ENCODE results near the gene MSMO1.

Gene MSMO1

DNA sequence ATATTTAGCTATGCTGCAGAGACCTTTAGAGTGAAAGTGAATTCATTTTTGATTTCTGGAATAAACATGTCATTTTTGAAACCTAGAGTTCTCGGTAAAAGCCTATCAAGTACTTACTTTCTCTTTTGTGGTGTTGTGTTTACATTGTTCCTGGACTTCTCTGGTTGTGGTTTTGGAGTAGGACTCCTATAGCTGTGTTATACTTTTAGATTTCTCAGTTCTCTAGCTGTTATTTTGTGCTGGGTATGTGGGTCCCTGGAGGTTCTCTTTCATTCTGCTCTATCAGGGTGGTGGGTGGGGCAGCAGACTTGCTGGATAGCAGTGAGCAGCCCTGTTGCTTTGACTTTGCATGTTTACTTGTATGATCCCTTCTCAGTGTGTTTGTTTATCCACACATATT is 25.6 kb upstream of the MSMO1 start:
- in situ Hi-C loops (cut with MboI; ENCODE audit: low sequenced_read_pairs) = no loop called here
- Histone ChIP-seq H3K9me3 (no peaks in the 10 kb centered on the region), H3K36me3 (replicated peaks) (no peaks in the 10 kb centered on the region; the same call in 1 of the 2 replicates), H3K27me3 (ENCODE audit: low read depth) (no peaks in the 10 kb centered on the region), H3K4me3 (no peak overlapping the region), H3K4me1 (no peaks in the 10 kb centered on the region)
- no peak for DNase-seq (ENCODE audit: low spot score in 2 of 2)

DNA sequence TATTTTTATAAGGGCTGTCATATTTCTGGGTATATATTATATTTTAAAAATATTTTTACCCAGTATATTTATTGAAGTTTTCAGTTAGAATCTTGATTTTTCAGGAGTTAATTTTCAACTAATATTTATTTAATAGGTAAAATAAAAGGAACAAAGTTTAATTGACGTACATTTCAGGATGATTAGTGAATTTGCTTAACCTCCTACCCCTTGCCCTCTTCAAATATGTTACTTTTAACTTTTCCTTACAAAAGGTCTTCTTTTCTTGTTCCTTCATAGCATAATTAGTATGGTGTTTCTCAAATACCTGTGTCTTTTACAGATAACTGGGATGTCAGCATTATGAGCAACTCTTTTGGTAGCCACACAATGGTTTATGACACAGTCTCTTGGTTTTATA is 24.8 kb upstream of the MSMO1 start:
- in situ Hi-C loops (cut with MboI; ENCODE audit: low sequenced_read_pairs) = no loop called here
- Histone ChIP-seq H3K4me1 (no peaks in the 10 kb centered on the region), H3K9me3 (no peaks in the 10 kb centered on the region), H3K4me3 (no peak overlapping the region), H3K27me3 (ENCODE audit: low read depth) (no peaks in the 10 kb centered on the region), H3K36me3 (replicated peaks) (no peaks in the 10 kb centered on the region; the same call in 1 of the 2 replicates)
- no peak for DNase-seq (ENCODE audit: low spot score in 2 of 2)

DNA sequence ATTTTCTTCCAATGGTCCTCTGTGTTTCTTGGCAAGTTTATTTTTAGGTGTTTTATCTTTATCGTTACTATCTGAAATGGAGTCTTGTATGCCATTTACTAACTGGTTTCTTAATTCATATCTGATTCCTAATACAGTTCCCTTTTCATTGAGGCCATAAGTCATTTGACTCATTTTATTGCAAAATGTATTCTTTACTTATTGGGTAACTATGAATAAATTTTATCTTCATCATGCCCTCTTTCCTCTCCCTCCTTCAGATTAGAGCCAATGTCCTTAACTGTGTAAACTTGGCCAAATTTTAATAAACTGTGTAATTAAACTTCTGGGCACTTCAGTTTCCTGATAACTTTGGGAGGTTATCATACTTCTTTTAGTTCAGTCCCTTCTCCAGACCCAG is 19.3 kb upstream of the MSMO1 start:
- no peak for DNase-seq (ENCODE audit: low spot score in 2 of 2)
- Histone ChIP-seq H3K9me3 (no peaks in the 10 kb centered on the region), H3K4me3 (no peak overlapping the region), H3K4me1 (no peaks in the 10 kb centered on the region), H3K27me3 (ENCODE audit: low read depth) (no peaks in the 10 kb centered on the region), H3K36me3 (replicated peaks) (no peaks in the 10 kb centered on the region; the same call in 1 of the 2 replicates)
- in situ Hi-C loops (cut with MboI; ENCODE audit: low sequenced_read_pairs) = no loop called here

DNA sequence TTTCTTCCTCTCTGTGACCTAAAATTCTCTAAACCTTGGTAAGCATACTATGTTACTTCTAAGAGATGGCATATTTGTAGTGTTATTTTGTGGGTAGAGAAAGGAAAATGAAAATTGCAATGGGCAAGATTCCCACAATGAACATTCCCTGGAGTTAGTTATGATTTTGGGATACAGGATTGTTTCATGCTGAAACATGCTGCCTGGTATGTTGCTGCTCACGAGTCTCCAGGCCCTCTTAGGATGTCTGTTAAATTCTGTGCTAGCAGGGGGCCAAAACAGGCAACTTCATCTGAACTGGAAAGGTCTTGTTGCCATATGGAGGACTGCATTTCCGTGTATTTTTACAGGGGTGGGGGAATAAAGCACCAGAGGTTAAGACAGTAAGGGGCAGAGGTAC is 18.9 kb upstream of the MSMO1 start:
- H3K27me3 ChIP-seq (ENCODE audit: low read depth) = no peaks in the 10 kb centered on the region
- H3K4me3 ChIP-seq = no peak overlapping the region
- in situ Hi-C loops (cut with MboI; ENCODE audit: low sequenced_read_pairs) = no loop called here
- DNase-seq (ENCODE audit: low spot score in 2 of 2) = no peak
- no peaks in the 10 kb centered on the region for H3K9me3 ChIP-seq
- no peaks in the 10 kb centered on the region; the same call in 1 of the 2 replicates for H3K36me3 ChIP-seq (replicated peaks)
- H3K4me1 ChIP-seq = no peaks in the 10 kb centered on the region

DNA sequence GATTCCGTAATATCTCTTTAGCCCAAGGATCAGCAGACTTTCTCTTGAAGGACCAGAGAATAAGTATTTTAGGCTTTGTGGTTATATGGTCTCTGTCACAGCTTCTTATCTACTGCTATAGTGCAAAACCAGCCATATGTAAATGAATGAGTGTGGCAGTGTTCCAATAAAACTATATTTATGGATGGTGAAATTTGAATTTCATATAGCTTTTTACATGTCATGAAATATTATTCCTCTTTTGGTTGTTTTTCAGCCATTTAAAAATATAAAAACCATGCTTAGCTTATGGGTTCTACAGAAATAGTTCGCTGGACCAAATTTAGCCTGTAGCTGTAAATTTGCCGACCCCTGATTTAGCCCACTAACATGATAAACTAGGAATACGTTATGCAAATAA is 18.0 kb upstream of the MSMO1 start:
- Histone ChIP-seq H3K36me3 (replicated peaks) (no peaks in the 10 kb centered on the region; the same call in 1 of the 2 replicates), H3K9me3 (no peaks in the 10 kb centered on the region), H3K27me3 (ENCODE audit: low read depth) (no peaks in the 10 kb centered on the region), H3K4me3 (no peak overlapping the region), H3K4me1 (no peaks in the 10 kb centered on the region)
- no peak for DNase-seq (ENCODE audit: low spot score in 2 of 2)
- in situ Hi-C loops (cut with MboI; ENCODE audit: low sequenced_read_pairs) = no loop called here

DNA sequence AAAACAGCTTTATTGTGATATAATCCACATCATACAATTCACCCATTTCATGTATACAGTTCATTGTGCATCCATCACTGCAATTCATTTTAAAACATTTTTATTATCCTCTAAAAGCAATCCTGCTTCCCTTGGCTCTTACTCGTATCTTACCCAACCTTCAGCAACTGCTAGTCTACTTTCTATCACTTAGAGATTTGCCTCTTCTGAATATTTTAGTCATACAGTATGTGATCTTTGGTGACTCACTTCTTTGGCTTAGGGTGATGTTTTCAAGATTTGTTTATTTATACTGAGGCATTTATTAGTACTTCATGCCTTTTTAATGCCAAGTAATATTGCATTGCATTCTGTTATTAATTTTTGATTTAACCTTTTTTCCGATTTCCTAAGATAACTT is 15.0 kb upstream of the MSMO1 start:
- Histone ChIP-seq H3K9me3 (no peaks in the 10 kb centered on the region), H3K27me3 (ENCODE audit: low read depth) (no peaks in the 10 kb centered on the region), H3K4me1 (no peaks in the 10 kb centered on the region), H3K36me3 (replicated peaks) (no peaks in the 10 kb centered on the region; the same call in 1 of the 2 replicates), H3K4me3 (no peak overlapping the region)
- in situ Hi-C loops (cut with MboI; ENCODE audit: low sequenced_read_pairs) = no loop called here
- DNase-seq (ENCODE audit: low spot score in 2 of 2) = no peak

DNA sequence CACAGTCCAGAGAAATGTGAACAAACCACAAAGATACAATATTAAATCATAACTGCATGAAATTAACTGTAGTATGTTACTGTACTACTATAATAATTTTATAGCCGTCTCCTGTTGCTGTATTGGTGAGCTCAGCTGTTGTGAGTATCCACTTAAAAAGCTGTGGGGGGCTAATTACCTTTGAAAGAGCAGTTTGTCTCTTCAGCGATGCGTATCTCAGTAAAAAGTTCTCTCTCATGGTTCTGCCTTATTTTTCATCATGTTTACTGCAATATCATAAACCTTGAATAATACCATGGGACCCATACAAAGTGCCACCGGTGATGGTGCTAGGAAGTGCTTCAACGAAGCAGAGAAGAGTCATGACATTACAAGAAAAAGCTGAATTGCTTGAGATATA is 8.4 kb upstream of the MSMO1 start:
- no peak for DNase-seq (ENCODE audit: low spot score in 2 of 2)
- Histone ChIP-seq H3K4me1 (no peaks in the 10 kb centered on the region), H3K36me3 (replicated peaks) (no peaks in the 10 kb centered on the region), H3K9me3 (no peaks in the 10 kb centered on the region), H3K27me3 (ENCODE audit: low read depth) (no peaks in the 10 kb centered on the region), H3K4me3 (no peak overlapping the region)
- in situ Hi-C loops (cut with MboI; ENCODE audit: low sequenced_read_pairs) = no loop called here

DNA sequence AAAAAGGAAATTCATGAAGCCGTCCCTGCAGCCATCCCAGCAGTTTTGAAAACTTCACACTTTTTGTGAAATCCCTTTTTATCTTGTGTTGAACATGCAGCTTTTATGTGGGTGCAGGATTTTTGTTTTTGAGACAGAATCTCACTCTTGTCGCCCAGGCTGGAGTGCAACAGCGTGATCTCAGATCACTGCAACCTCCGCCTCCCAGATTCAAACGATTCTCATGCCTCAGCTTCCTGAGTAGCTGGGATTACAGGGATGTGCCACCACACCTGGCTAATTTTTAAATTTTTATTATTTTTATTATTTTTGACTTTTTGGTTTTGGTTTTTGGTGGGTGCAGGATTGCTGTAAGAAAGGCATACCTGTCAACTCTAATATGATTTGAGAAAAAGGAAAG is 8.0 kb upstream of the MSMO1 start:
- H3K4me1 ChIP-seq = no peaks in the 10 kb centered on the region
- no peaks in the 10 kb centered on the region for H3K9me3 ChIP-seq
- DNase-seq (ENCODE audit: low spot score in 2 of 2) = no peak
- in situ Hi-C loops (cut with MboI; ENCODE audit: low sequenced_read_pairs) = no loop called here
- H3K4me3 ChIP-seq = no peak overlapping the region
- H3K36me3 ChIP-seq (replicated peaks) = no peaks in the 10 kb centered on the region
- no peaks in the 10 kb centered on the region for H3K27me3 ChIP-seq (ENCODE audit: low read depth)

DNA sequence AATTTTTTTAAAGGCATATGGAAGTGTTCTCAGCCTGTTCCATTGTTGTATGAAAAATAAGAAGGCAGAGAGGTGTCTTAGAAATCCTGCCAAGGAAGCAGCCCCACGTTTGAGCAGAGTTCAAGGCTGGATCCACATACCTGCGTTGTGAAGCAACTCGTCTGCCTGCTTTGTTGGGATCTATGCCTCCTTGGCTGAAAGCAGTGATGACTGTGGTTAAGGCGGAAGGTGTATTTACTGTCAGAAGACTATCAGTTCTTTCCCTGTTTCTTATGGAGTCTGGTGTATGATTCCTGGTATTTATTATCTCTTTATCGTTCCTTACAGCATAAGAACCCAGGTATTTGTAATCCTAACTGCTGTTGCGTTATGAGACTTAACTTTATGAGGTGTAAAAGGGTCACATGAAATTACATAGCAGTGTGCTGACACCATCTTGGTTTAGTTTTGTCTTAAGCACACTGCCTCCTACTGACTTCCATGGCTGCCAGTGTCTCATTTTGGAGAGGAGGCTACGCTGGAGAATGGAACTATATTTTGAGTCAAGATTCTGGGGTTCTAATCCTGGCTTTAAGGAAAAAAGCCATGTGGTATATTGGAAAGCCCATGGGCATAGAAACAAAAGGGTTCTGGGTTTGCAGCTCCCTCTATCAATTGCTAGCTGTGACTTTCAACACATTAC is 3.1 kb upstream of the MSMO1 start:
- H3K4me1 ChIP-seq = 0 out of 2 replicates have a peak, but pooled peaks cover 2% of the 10 kb centered on the region
- H3K36me3 ChIP-seq (replicated peaks) = no peaks in the 10 kb centered on the region; the same call in 1 of the 2 replicates
- no peak for DNase-seq (ENCODE audit: low spot score in 2 of 2)
- in situ Hi-C loops (cut with MboI; ENCODE audit: low sequenced_read_pairs) = no loop called here
- no peaks in the 10 kb centered on the region for H3K27me3 ChIP-seq (ENCODE audit: low read depth)
- no peaks in the 10 kb centered on the region for H3K9me3 ChIP-seq
- no peak overlapping the region for H3K4me3 ChIP-seq

DNA sequence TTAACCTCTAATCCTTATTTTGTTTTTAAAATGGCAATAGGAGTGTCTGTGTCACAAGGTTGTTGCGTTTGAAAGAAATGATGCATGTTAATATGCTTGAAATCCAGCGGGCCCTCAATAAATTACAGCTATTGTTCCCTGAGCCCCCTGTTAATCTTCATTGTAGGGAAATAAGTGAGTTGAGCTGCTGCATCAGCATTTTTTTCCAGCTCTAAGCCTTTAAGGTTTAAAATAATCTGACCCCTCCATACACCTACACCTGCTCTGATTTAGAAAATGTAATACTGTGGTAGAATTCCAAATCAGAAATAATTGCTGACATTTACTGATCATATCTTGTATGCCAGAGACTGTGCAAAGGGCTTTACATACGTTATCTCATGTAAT is 2.6 kb upstream of the MSMO1 start:
- Histone ChIP-seq H3K4me3 (no peak overlapping the region), H3K4me1 (peaks cover 5% of the 10 kb centered on the region; the same call in 1 of the 2 replicates), H3K36me3 (replicated peaks) (peaks cover 2% of the 10 kb centered on the region), H3K9me3 (no peaks in the 10 kb centered on the region), H3K27me3 (ENCODE audit: low read depth) (no peaks in the 10 kb centered on the region; the same call in 1 of the 2 replicates)
- in situ Hi-C loops (cut with MboI; ENCODE audit: low sequenced_read_pairs) = no loop called here
- DNase-seq (ENCODE audit: low spot score in 2 of 2) = no peak

DNA sequence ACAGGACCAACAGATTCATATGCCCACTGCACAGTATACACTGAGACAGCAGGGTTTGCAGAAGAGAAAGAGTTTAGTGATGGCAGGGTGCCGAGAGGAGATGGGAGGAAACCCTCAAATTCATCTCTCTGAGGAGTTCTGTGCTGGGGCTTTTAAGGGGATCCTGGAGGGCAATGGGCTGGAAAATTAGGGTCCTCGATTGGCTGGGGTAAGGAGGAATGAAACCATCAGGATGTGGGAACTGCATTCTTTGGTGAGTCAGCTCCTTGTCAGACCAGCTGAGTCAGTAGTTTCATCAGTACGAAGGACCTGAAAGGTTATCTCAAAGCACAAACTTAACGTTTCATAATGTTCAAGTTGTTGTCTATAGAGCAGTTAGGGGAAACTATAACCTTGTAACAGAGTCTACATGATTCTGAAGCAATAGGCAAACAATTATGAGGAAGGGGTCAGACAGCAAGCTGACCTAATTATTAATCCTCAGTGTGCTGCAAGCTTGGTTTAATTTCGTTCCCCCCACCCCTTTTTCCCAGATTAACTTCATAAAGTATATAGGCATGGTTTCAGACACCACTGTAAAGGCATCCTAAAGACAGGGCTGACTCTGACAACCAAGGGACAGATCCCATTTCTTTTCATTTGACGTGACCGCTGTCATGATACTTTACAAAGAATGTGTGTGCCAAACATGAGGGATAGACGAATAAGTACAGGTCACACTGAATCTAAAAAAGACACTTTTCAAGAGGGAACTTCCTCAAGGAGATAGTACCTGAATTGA is 1.5 kb upstream of the MSMO1 start:
- Histone ChIP-seq H3K4me1 (peaks cover 10% of the 10 kb centered on the region; the same call in 1 of the 2 replicates), H3K36me3 (replicated peaks) (peaks cover 8% of the 10 kb centered on the region), H3K4me3 (no peak overlapping the region), H3K27me3 (ENCODE audit: low read depth) (no peaks in the 10 kb centered on the region; the same call in 1 of the 2 replicates), H3K9me3 (no peaks in the 10 kb centered on the region)
- no peak for DNase-seq (ENCODE audit: low spot score in 2 of 2)
- in situ Hi-C loops (cut with MboI; ENCODE audit: low sequenced_read_pairs) = no loop called here

DNA sequence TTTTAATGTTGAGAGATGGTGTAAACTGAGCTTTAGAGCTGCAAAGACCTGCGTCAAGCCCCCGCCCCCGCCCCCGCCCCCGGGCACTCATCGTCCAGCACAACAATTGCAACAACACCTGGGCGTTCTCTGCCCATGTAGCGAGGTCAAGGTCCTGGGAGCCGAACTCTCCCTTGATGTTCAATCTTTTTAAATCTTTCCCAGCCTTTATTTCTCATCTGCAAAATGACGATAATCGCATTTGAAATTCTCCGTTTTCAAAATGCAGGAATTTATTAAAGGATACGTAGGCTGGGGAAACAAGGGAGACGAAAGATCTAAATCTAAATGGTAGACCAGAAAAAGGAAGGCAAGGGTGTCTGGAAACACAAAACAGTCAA is 648 bp upstream of the MSMO1 start:
- Histone ChIP-seq H3K27me3 (ENCODE audit: low read depth) (no peaks in the 10 kb centered on the region; the same call in 1 of the 2 replicates), H3K4me1 (peaks cover 14% of the 10 kb centered on the region; the same call in 1 of the 2 replicates), H3K36me3 (replicated peaks) (peaks cover 9% of the 10 kb centered on the region), H3K9me3 (no peaks in the 10 kb centered on the region), H3K4me3 (peak overlapping the region; percentile 95)
- DNase-seq (ENCODE audit: low spot score in 2 of 2) = peak in 1 of 2 experiments; percentile 30
- in situ Hi-C loops (cut with MboI; ENCODE audit: low sequenced_read_pairs) = no loop called here

DNA sequence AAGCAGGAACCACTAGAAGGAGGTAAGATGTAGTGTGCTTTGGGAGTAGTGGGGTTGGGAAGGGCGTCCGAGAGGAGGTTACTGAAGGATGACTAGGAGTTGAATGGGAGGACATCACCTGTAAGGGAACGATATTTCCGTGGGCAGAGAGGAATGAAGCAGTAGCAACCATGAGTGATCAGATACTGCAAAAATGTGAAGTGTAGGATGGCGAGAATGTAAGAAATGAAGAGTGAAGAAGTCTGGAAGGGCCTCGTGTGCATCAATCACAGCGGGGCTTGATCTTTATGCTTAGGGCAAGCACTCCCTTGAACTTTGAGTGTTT is 594 bp downstream of the MSMO1 start:
- no peak for DNase-seq (ENCODE audit: low spot score in 2 of 2)
- peaks cover 19% of the 10 kb centered on the region for H3K36me3 ChIP-seq (replicated peaks)
- no peaks in the 10 kb centered on the region; the same call in 1 of the 2 replicates for H3K27me3 ChIP-seq (ENCODE audit: low read depth)
- H3K4me3 ChIP-seq = peak overlapping the region; percentile 95
- peaks cover 24% of the 10 kb centered on the region for H3K4me1 ChIP-seq
- in situ Hi-C loops (cut with MboI; ENCODE audit: low sequenced_read_pairs) = no loop called here
- H3K9me3 ChIP-seq = no peaks in the 10 kb centered on the region

DNA sequence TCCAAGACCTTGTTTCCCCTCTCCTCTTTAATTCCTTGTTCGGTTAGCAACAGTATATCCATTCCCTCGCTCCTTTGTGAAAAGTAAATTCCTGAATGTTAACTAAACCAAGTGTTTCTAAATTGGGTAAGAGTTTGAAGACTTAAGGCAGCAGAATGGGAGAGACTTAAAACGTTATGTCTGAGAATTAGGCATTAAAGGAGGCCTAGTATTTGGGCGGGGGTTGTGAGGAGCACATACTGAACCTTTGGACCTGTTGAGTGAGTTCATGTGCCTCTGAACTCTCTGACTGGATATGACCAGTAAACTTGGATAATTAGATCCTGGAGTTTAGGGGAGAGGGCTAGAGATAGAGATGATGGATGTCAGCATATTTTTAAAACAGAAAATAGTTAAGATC is 1.2 kb downstream of the MSMO1 start:
- in situ Hi-C loops (cut with MboI; ENCODE audit: low sequenced_read_pairs) = no loop called here
- Histone ChIP-seq H3K9me3 (no peaks in the 10 kb centered on the region), H3K27me3 (ENCODE audit: low read depth) (no peaks in the 10 kb centered on the region; the same call in 1 of the 2 replicates), H3K4me1 (peaks cover 24% of the 10 kb centered on the region), H3K4me3 (peak overlapping the region; percentile 95), H3K36me3 (replicated peaks) (peaks cover 25% of the 10 kb centered on the region)
- DNase-seq (ENCODE audit: low spot score in 2 of 2) = no peak
